ENCODE measurements around the gene RPS6KA2.

RPS6KA2 gene

DNA sequence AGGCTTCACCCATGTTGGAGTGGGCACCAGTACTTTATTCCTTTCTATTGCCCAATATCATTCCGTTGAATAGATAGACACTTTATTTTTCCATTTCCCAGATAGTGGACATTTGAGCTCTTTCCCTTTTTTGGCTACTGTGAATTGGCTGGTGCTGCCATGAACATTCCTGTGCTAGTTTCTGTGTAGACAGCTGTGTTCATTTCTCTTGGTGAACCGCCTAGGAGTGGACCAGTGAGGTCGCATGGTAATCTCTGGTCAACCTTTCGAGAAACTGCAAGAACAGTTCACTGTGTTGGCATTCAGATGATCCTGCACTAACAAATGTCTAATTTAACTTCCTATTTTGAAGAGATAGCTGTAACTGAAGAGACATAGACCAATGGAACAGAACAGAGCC, 99.2 kb downstream of the RPS6KA2 start:
- TF ChIP-seq, protein P1, sequence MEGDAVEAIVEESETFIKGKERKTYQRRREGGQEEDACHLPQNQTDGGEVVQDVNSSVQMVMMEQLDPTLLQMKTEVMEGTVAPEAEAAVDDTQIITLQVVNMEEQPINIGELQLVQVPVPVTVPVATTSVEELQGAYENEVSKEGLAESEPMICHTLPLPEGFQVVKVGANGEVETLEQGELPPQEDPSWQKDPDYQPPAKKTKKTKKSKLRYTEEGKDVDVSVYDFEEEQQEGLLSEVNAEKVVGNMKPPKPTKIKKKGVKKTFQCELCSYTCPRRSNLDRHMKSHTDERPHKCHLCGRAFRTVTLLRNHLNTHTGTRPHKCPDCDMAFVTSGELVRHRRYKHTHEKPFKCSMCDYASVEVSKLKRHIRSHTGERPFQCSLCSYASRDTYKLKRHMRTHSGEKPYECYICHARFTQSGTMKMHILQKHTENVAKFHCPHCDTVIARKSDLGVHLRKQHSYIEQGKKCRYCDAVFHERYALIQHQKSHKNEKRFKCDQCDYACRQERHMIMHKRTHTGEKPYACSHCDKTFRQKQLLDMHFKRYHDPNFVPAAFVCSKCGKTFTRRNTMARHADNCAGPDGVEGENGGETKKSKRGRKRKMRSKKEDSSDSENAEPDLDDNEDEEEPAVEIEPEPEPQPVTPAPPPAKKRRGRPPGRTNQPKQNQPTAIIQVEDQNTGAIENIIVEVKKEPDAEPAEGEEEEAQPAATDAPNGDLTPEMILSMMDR (conservative IDR thresholded peaks at IDR 0.05; ENCODE audit: low read depth, low read length) = no peak
- no peak for DNase-seq (ENCODE audit: low read depth)
- no peak overlapping the region for H3K4me3 ChIP-seq (ENCODE audit: low read length)

DNA sequence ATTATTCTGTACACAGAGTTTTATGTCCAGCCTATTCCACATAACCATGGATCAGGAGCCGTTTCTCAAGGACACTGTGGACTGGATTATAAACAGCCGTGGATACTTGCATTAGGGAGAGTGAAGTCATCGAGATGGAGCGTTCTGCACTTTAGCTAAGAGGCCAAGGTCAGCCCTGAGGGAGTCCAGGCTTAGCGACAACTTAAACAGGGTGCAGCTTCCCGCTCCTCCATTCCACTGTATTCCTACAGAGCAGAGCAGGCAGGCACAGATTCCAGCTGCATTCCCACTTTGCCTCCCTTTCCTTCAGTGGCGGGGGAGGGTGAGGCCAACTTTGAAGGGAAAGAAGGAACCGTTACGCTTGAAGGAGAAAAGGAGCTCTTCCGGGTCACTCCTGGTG, 100.1 kb downstream of the RPS6KA2 start:
- no peak overlapping the region for H3K4me3 ChIP-seq (ENCODE audit: low read length)
- DNase-seq (ENCODE audit: low read depth) = no peak
- TF ChIP-seq, protein P1 (conservative IDR thresholded peaks at IDR 0.05; ENCODE audit: low read depth, low read length) = no peak

DNA sequence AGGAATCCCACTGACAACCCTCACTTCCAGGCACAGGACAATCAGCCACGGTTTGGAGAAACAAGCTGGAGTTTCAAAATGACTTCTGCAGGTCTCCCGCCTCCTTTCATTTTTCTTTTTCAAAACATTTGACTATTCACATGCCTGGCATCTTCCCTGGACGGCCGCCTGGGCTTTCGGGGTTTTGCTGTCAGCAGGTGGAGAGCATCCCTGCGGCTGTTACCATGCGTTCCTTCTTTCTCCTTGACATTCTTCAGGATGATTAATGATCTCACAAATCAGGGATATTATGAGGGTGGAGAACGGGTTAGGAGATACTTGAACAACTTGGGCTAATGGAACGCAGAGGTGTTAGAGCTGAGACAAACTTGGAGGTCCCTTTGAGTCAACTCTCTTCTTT, 101.5 kb downstream of the RPS6KA2 start:
- DNase-seq (ENCODE audit: low read depth) = no peak
- no peak overlapping the region for H3K4me3 ChIP-seq (ENCODE audit: low read length)
- TF ChIP-seq, protein P1 (conservative IDR thresholded peaks at IDR 0.05; ENCODE audit: low read depth, low read length) = no peak

DNA sequence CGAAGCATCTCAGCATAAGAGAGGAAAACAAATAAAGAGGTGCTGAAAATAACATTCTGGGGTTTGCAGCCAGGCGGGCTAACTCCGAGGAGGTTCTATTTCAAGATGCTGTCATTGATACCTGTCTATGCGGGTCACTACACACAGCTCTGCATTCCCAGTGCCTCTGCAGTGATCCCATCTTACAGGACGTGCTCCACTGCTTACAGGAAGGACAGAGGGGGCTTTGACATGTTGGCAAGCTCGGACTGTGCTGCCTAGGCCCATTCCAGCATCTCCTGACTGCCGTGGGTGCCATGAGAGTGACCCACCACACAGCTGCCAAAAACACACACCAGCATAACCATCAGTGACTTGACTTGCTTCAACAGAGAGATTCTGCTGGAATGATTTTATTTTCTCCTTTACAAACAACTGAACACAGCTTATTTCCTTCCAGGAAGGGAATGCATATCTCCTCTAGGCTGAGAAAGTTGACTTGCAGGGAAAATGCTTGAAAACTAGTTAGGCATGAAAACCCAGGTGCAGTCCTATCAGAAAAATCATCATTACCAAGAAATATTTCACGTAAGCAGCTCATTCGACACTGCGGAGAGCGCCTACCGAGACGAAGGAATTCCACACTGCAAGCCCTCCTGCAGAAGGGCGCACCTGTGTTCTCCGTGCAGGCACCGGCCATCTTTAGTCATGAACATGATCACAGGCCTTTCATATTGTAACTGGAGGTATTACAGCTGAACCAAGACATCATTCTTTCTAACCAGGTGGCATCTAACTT, 103.1 kb downstream of the RPS6KA2 start:
- TF ChIP-seq, protein P1 (conservative IDR thresholded peaks at IDR 0.05; ENCODE audit: low read depth, low read length) = no peak
- DNase-seq (ENCODE audit: low read depth) = no peak
- no peak overlapping the region for H3K4me3 ChIP-seq (ENCODE audit: low read length)

DNA sequence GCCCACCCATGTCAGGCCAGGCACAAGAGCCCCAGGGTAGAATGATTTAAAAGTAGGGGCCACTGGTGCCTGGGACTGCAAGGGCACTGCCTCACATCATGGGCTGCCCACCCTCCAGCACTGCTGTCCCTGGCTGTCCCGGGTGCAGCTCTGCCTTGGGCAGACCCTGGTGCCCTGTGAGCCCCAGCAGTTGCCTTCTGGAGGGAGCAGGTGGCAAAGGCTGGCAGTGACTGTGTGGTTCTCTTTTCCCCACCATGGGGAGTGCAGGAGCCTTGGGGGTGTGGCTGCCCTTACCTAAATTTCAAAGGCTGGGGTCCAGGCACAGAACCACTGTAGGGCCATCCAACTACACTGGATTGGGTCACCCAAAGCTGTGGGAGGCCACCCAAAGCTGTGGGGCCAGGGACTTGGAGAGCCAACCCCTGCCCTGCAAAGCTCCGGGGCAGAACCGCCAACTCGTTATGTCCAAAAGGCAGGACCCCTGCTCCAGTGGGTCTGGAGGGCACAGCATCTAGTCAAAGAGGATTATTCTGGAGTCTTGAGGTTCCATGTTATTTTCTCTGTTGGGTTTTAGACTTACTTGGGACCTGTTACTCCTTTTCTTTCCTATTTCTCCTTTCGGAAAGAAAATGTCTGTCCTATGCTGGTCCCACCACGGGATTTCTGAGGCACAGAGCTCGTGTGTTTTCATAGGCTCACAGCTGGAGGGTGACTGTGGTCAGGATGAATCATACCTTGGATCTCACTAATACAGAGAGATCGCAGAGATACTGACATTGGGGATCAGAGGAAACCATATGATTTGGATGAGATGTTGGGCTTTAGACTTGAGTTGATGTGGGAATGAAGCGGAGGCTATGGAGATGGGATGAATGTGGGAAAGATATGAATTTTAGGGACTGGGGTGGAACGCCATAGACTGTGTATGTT, 105.9 kb downstream of the RPS6KA2 start:
- no peak for DNase-seq (ENCODE audit: low read depth)
- H3K4me3 ChIP-seq (ENCODE audit: low read length) = no peak overlapping the region
- TF ChIP-seq, protein P1 (conservative IDR thresholded peaks at IDR 0.05; ENCODE audit: low read depth, low read length) = no peak

DNA sequence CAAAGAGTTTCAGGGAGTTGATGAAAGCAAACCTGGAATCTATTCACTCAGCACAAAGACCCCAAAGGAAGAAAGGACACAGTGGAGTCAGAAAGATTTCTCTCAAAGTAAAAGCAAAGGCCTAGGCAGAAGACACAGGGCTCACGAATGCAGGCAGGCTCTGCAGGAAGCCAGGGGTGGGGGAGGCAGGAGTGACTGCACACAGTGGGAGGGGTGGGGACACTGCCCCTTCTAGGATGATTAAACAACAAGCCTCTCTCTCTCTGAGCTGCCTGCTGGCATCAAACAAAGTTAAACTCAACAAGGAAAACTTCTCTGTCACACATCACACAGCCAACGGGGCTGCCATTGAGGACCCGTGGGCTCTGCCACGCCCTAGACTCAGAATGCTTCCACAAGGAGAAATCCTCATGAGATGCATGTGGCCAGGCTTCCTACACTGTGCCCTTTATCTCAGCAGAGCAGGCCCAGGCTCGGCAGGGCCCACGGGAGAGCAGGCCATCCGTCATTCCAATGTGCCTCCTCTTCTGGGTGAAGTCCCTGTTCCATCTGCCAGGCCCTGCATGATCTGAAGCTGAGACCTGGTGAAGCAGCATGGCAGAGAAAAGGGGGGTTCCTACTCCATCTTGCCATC, 110.7 kb downstream of the RPS6KA2 start:
- no peak for DNase-seq (ENCODE audit: low read depth)
- TF ChIP-seq, protein P1 (conservative IDR thresholded peaks at IDR 0.05; ENCODE audit: low read depth, low read length) = no peak
- no peak overlapping the region for H3K4me3 ChIP-seq (ENCODE audit: low read length)

Measured in retinal pigment epithelial cell (primary cell).